H1 (cell line): ENCODE data around the gene SYNGR4. TPM values are rescaled to one million over a fixed set of nuclear protein-coding genes. Genes with fewer than 3 reads are reported as not detected.

ENCODE experiments used
- CTCF ChIA-PET: fragments of 300-600 bp; sonication (Branson Sonifier 250); formaldehyde crosslinking; loops from one replicate; lab custom pipeline; 2021; ENCODE audit not compliant: partially characterized antibody; lab: Charles Lee
- POLR2A ChIA-PET: fragments of 300-600 bp; sonication (Branson Sonifier 250); formaldehyde crosslinking; loops from one replicate; lab custom pipeline; 2021; ENCODE audit warnings: inconsistent platforms; ENCODE audit not compliant: partially characterized antibody; lab: Charles Lee
- DNase-seq, 2 experiments: peaks; one replicate each; pipeline versions ENCODE4 v3.0.0 to v3.0.0-alpha.2; 2010 to 2022; ENCODE audit warnings: low spot score in 2 of 2, low read depth in 1 of 2, mixed read lengths in 1 of 2
- FAIRE-seq: peaks from 2 replicates; lab custom pipeline; 2011; peaks lifted over from hg19 to GRCh38; lab: Jason Lieb, UNC
- H2AFZ ChIP-seq: 2 replicates; pipeline ENCODE4 v1.8.1; 2012; ENCODE audit warnings: low read length, inconsistent platforms
- H2AK5ac ChIP-seq: 2 replicates; pipeline ENCODE4 v1.6.1; 2013; ENCODE audit warnings: low read depth, low read length
- H2BK120ac ChIP-seq: replicated peaks from 2 replicates; pipeline ENCODE3; 2013; ENCODE audit warnings: low read depth, low read length, inconsistent platforms
- H2BK12ac ChIP-seq: 2 replicates; pipeline ENCODE4 v1.6.1; 2013; ENCODE audit warnings: low read depth, low read length
- H2BK15ac ChIP-seq: 2 replicates; pipeline ENCODE4 v1.6.1; 2013; ENCODE audit warnings: low read length
- H2BK20ac ChIP-seq: 2 replicates; pipeline ENCODE4 v1.6.1; 2013; ENCODE audit warnings: low read length
- H2BK5ac ChIP-seq: 2 replicates; pipeline ENCODE4 v1.6.1; 2013; ENCODE audit warnings: low read depth, low read length
- H3K14ac ChIP-seq: 2 replicates; pipeline ENCODE4 v1.6.1; 2013; ENCODE audit warnings: inconsistent platforms; ENCODE audit not compliant: insufficient read length
- H3K18ac ChIP-seq: 2 replicates; pipeline ENCODE4 v1.6.1; 2013; ENCODE audit warnings: low read length; ENCODE audit errors: extremely low read depth
- H3K23ac ChIP-seq: 2 replicates; pipeline ENCODE4 v1.6.1; 2013; ENCODE audit warnings: inconsistent platforms; ENCODE audit not compliant: insufficient read length
- H3K23me2 ChIP-seq: 2 replicates; pipeline ENCODE4 v1.6.1; 2013; ENCODE audit warnings: low read depth, low read length
- H3K27ac ChIP-seq: 2 replicates; pipeline ENCODE4 v1.6.1; 2011; ENCODE audit warnings: low read depth, low read length, inconsistent platforms
- H3K27me3 ChIP-seq, 4 experiments: replicated peaks in 1 of 4; 1 replicate in 1 of 4; 2 replicates in 3 of 4; pipeline versions ENCODE4 v1.6.1 to v1.8.1; 2011 to 2013; ENCODE audit warnings: low read length in 3 of 4, mild to moderate bottlenecking in 3 of 4, inconsistent platforms in 2 of 4, mixed read lengths in 2 of 4, moderate library complexity in 1 of 4; ENCODE audit not compliant: control insufficient read depth in 3 of 4, insufficient read depth in 3 of 4; ENCODE audit errors: extremely low read depth in 1 of 4
- H3K36me3 ChIP-seq, 4 experiments: 2 replicates each; pipeline versions ENCODE4 v1.6.1 to v1.8.1; 2011 to 2013; ENCODE audit warnings: mild to moderate bottlenecking in 4 of 4, low read length in 3 of 4, moderate library complexity in 2 of 4, control low read depth in 1 of 4, inconsistent platforms in 1 of 4; ENCODE audit not compliant: insufficient read depth in 4 of 4, control insufficient read depth in 2 of 4
- H3K4ac ChIP-seq: replicated peaks from 2 replicates; pipeline ENCODE3; 2013; ENCODE audit warnings: low read length, low read depth, mixed read lengths, inconsistent platforms; ENCODE audit not compliant: insufficient read length
- H3K4me1 ChIP-seq, 4 experiments: replicated peaks in 1 of 4; 1 replicate in 1 of 4; 2 replicates in 3 of 4; pipeline versions ENCODE4 v1.6.1 to v1.8.1; 2011 to 2013; ENCODE audit warnings: low read length in 3 of 4, inconsistent platforms in 2 of 4, mixed read lengths in 1 of 4; ENCODE audit not compliant: insufficient read depth in 4 of 4, control insufficient read depth in 3 of 4
- H3K4me2 ChIP-seq, 2 experiments: 2 replicates each; pipeline versions ENCODE4 v1.6.1 to v1.8.1; 2011 to 2013; ENCODE audit warnings: low read depth in 2 of 2, low read length in 2 of 2, control low read depth in 1 of 2, inconsistent platforms in 1 of 2, mild to moderate bottlenecking in 1 of 2; ENCODE audit not compliant: insufficient read depth in 1 of 2
- H3K4me3 ChIP-seq, 4 experiments: fragments of 200-600, 300-600 bp in 1 of 4; sonication (generic), shearing (Covaris generic), sonication (Bioruptor Twin) in 1 of 4; 2 replicates each; pipeline versions ENCODE4 v1.5.1 to v1.8.1; 2011 to 2016; ENCODE audit warnings: low read length in 4 of 4, low read depth in 3 of 4, control low read depth in 2 of 4, inconsistent platforms in 2 of 4, mild to moderate bottlenecking in 2 of 4, mixed read lengths in 1 of 4, moderate library complexity in 1 of 4; ENCODE audit not compliant: insufficient read depth in 2 of 4; ENCODE audit errors: extremely low read depth in 1 of 4
- H3K56ac ChIP-seq: replicated peaks from 2 replicates; pipeline ENCODE3; 2013; ENCODE audit warnings: low read depth, mild to moderate bottlenecking, mixed read lengths, low read length, inconsistent platforms; ENCODE audit not compliant: insufficient read length
- H3K79me1 ChIP-seq: 2 replicates; pipeline ENCODE4 v1.6.1; 2013; ENCODE audit warnings: low read depth, low read length, control low read depth
- H3K79me2 ChIP-seq, 2 experiments: 2 replicates each; pipeline versions ENCODE4 v1.6.1 to v1.8.1; 2012 to 2013; ENCODE audit warnings: low read length in 2 of 2, mild to moderate bottlenecking in 2 of 2, inconsistent platforms in 1 of 2; ENCODE audit not compliant: insufficient read depth in 2 of 2, control insufficient read depth in 1 of 2
- H3K9ac ChIP-seq, 4 experiments: replicated peaks in 1 of 4; 1 replicate in 1 of 4; 2 replicates in 3 of 4; pipeline versions ENCODE4 v1.6.1 to v1.8.1; 2011 to 2013; ENCODE audit warnings: low read depth in 3 of 4, low read length in 3 of 4, control low read depth in 2 of 4, mild to moderate bottlenecking in 2 of 4, moderate library complexity in 2 of 4, inconsistent platforms in 1 of 4; ENCODE audit errors: extremely low read depth in 1 of 4
- H3K9me3 ChIP-seq, 2 experiments: 2 replicates each; pipeline versions ENCODE4 v1.6.1 to v1.8.1; 2012 to 2013; ENCODE audit warnings: mild to moderate bottlenecking in 2 of 2, moderate library complexity in 2 of 2, control low read depth in 1 of 2, inconsistent platforms in 1 of 2, low read depth in 1 of 2, low read length in 1 of 2, mixed read lengths in 1 of 2; ENCODE audit not compliant: insufficient read depth in 2 of 2
- H4K20me1 ChIP-seq, 2 experiments: replicated peaks in 1 of 2; 2 replicates each; pipeline versions ENCODE3 to v1.8.1; 2011 to 2013; ENCODE audit warnings: inconsistent platforms in 2 of 2, low read length in 2 of 2, mild to moderate bottlenecking in 1 of 2; ENCODE audit not compliant: insufficient read depth in 2 of 2, control insufficient read depth in 1 of 2
- H4K5ac ChIP-seq: 2 replicates; pipeline ENCODE4 v1.6.1; 2013; ENCODE audit warnings: low read length, low read depth, mixed read lengths, inconsistent platforms; ENCODE audit not compliant: insufficient read length
- H4K8ac ChIP-seq: 2 replicates; pipeline ENCODE4 v1.8.0; 2013; ENCODE audit warnings: mild to moderate bottlenecking, moderate library complexity, low read length, inconsistent platforms; ENCODE audit not compliant: insufficient read depth; ENCODE audit errors: extremely low read depth
- H4K91ac ChIP-seq: replicated peaks from 2 replicates; pipeline ENCODE3; 2013; ENCODE audit warnings: low read length, mixed read lengths, inconsistent platforms; ENCODE audit not compliant: insufficient read length
- CHD2 ChIP-seq: IDR thresholded peaks from 2 replicates; pipeline ENCODE4 v1.6.1; 2012; ENCODE audit warnings: low read length, improper control_type of control experiment
- CTCF ChIP-seq, 3 experiments: IDR thresholded peaks; 1 replicate in 2 of 3; 2 replicates in 1 of 3; pipeline versions ENCODE4 v1.5.1 to v1.6.1; 2011; ENCODE audit warnings: low read length in 3 of 3, mild to moderate bottlenecking in 3 of 3, inconsistent platforms in 2 of 3, low read depth in 1 of 3, moderate library complexity in 1 of 3; ENCODE audit not compliant: insufficient read depth in 1 of 3; ENCODE audit errors: control extremely low read depth in 1 of 3
- GABPA ChIP-seq: IDR thresholded peaks from 2 replicates; pipeline ENCODE4 v1.6.1; 2011; ENCODE audit warnings: mild to moderate bottlenecking, low read length, moderate library complexity, borderline replicate concordance; ENCODE audit not compliant: insufficient read depth
- GTF2F1 ChIP-seq: IDR thresholded peaks from 2 replicates; pipeline ENCODE4 v1.6.1; 2012; ENCODE audit warnings: low read depth, low read length, improper control_type of control experiment, borderline replicate concordance
- HDAC2 ChIP-seq, 2 experiments: fragments of 300-600 bp in 1 of 2; sonication (generic) in 1 of 2; IDR thresholded peaks; 2 replicates each; pipeline ENCODE4 v1.6.1; 2011 to 2012; ENCODE audit warnings: low read depth in 2 of 2, low read length in 2 of 2, mild to moderate bottlenecking in 2 of 2, moderate library complexity in 2 of 2, borderline replicate concordance in 1 of 2, inconsistent platforms in 1 of 2
- NANOG ChIP-seq: IDR thresholded peaks from 2 replicates; pipeline ENCODE4 v1.6.1; 2011; ENCODE audit warnings: low read length, low read depth, mild to moderate bottlenecking, inconsistent platforms; ENCODE audit not compliant: insufficient read depth, poor library complexity, severe bottlenecking
- POLR2AphosphoS5 ChIP-seq: IDR thresholded peaks from 2 replicates; pipeline ENCODE4 v1.6.1; 2011; ENCODE audit warnings: low read depth, low read length
- RXRA ChIP-seq: IDR thresholded peaks from 2 replicates; pipeline ENCODE4 v1.6.1; 2011; ENCODE audit warnings: low read depth, mild to moderate bottlenecking, low read length, moderate library complexity; ENCODE audit not compliant: insufficient read depth
- SIN3A ChIP-seq, 2 experiments: IDR thresholded peaks in 1 of 2; conservative IDR thresholded peaks in 1 of 2; 2 replicates each; pipeline ENCODE4 v1.6.1; 2011 to 2012; ENCODE audit warnings: low read length in 2 of 2, improper control_type of control experiment in 1 of 2, low read depth in 1 of 2, mild to moderate bottlenecking in 1 of 2
- YY1 ChIP-seq: IDR thresholded peaks from 2 replicates; pipeline ENCODE4 v1.6.1; 2011; ENCODE audit warnings: low read depth, mild to moderate bottlenecking, low read length
- WGBS, 2 experiments: shearing (Covaris generic) in 1 of 2; methylation state at CpG; one replicate each; pipeline versions ENCODE4 v1.1.6 to v1.1.7; 2013 to 2015; ENCODE audit warnings: low lambda C conversion rate in 2 of 2, mixed read lengths in 2 of 2, inconsistent platforms in 1 of 2, low coverage in 1 of 2, missing lambda C conversion rate in 1 of 2; ENCODE audit not compliant: insufficient replicate concordance in 2 of 2, insufficient coverage in 1 of 2, insufficient read length in 1 of 2; ENCODE audit errors: extremely low coverage in 1 of 2, missing lambda C conversion rate in 1 of 2; 5-methylcytosine and 5-hydroxymethylcytosine counted together
- polyA plus RNA-seq, 7 experiments: library from polyadenylated mRNA; depleted of rRNA in 3 of 7; stranded (reverse) in 5 of 7; unstranded in 2 of 7; fragments of >200 nt in 5 of 7; fragments of 200-250 nt in 2 of 7; gene quantifications; 1 replicate in 5 of 7; 2 replicates in 1 of 7; 4 replicates in 1 of 7; pipeline versions ENCODE4 v1.2.1 to v1.2.3, GENCODE V29; 2011 to 2013; ENCODE audit warnings: missing spikeins in 2 of 7, mixed read lengths in 2 of 7
- total RNA-seq: library from RNA; stranded (reverse); fragmentation: NEBNext Ultra II Directional; extraction: Animal tissue kit (Norgen Biotek cat#: 25700); gene quantifications from 2 replicates; pipeline ENCODE4 v1.2.1, GENCODE V29; 2021

SYNGR4 gene
- total and polyA plus RNA-seq, 2 of the 8 experiments (the other 6 are each of a cell fraction or from before 2014, with no cell fraction given) = 0.41 TPM; not detected in 1

- Histone ChIP-seq H3K23ac (no peak overlapping the region), H3K27ac (no peak overlapping the region), H3K27me3 (peaks cover 0 to 10% (median 2%) of the 10 kb centered on the region in 4 experiments; a peak in 3 of 7 replicates), H3K4me1 (peaks cover 0 to 5% (median 4%) of the 10 kb centered on the region in 4 experiments; a peak in 4 of 7 replicates), H2BK15ac (no peak overlapping the region), H3K9ac (no peak overlapping the region), H3K79me1 (no peaks in the 10 kb centered on the region), H4K8ac (no peak overlapping the region), H4K20me1 (no peaks in the 10 kb centered on the region), H3K18ac (no peak overlapping the region), H2BK120ac (no peak overlapping the region), H2BK20ac (no peak overlapping the region), H2AFZ (no peak overlapping the region), H3K4me3 (no peak overlapping the region), H3K79me2 (no peaks in the 10 kb centered on the region), H3K23me2 (peaks cover 3% of the 10 kb centered on the region; the same call in 1 of the 2 replicates), H3K4ac (no peak overlapping the region), H4K91ac (peak overlapping the region; percentile 42), H2AK5ac (no peak overlapping the region), H3K36me3 (no peaks in the 10 kb centered on the region; a peak in 1 of 8 replicates), H2BK12ac (no peak overlapping the region), H2BK5ac (no peak overlapping the region), H3K56ac (no peak overlapping the region), H3K14ac (no peak overlapping the region), H3K4me2 (no peak overlapping the region), H3K9me3 (no peaks in the 10 kb centered on the region), H4K5ac (no peak overlapping the region)
- ChIA-PET POLR2A (interaction anchor here (1.5 to 1.6 kb wide), 2 partner anchors 12 to 16 kb away, joined by 4 read pairs; no protein-coding TSS in a partner anchor), CTCF (interaction anchor here (1.4 kb wide), 1 partner anchor 13 kb away, joined by 3 read pairs; no protein-coding TSS in a partner anchor)
- DNase-seq = no peak
- WGBS, 2 experiments = 83% methylated on average over 6 of the region's 14 CpGs; no CpG with 5 or more reads in 1 of the 2 experiments
- FAIRE-seq = no peak
- TF ChIP-seq CHD2 (no peak), SIN3A (conservative IDR thresholded peaks at IDR 0.05 in 1 of 2, IDR thresholded peaks at IDR 0.05 in 1 of 2; ENCODE audit: low read depth in 1 of 2, low read length in 2 of 2) (no peak), YY1 (no peak), GTF2F1 (no peak), HDAC2 (IDR thresholded peaks at IDR 0.05; ENCODE audit: borderline replicate concordance in 1 of 2, low read depth in 2 of 2, low read length in 2 of 2) (no peak), NANOG (no peak), GABPA (no peak), RXRA (no peak), CTCF (IDR thresholded peaks at IDR 0.05; ENCODE audit: control extremely low read depth in 1 of 3, insufficient read depth in 1 of 3, low read depth in 1 of 3, low read length in 3 of 3) (no peak), POLR2AphosphoS5 (no peak)
Measured at GRCh38 chr19:48368936-48369335, 4.8 kb downstream of the SYNGR4 start.
